GM18951 (cell line): Measurements from ENCODE around the gene FAM78B.

ENCODE experiments used
- POLR2A ChIP-seq: IDR thresholded peaks from 4 replicates; pipeline ENCODE4 v1.6.1; 2011; ENCODE audit warnings: mild to moderate bottlenecking; ENCODE audit not compliant: insufficient read length, insufficient read depth; ENCODE audit errors: extremely low read depth
- in situ Hi-C: fragments of 300-500 bp; cut with MboI; formaldehyde crosslinking; loops from one replicate; pipeline ENCODE4 v1.12.0; 2022; ENCODE audit warnings: low sequenced_read_pairs, mixed read lengths, inconsistent platforms; ENCODE audit not compliant: unreplicated experiment

FAM78B gene

DNA sequence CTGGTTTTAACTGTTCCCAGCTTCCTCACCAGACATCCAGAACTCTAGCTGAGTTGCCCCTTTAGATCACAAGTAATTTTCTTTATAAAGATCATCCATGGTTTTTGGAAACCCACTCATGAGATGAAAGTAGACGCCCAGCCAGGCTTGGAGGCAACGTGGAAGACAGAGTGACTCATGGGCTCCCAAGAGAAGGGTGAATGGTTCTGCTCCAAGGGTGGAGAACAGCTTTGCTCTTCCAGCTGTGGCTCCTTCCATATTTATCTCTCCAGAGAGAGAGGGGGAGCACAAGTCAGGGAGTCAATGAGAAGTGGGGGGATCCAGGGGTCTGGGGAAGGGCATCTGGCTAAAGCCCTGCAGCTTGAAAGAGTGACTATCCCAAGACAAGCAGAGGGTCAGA lies 13.8 kb downstream of the FAM78B start:
- no peak for TF ChIP-seq POLR2A
- in situ Hi-C loops, result no loop called here

DNA sequence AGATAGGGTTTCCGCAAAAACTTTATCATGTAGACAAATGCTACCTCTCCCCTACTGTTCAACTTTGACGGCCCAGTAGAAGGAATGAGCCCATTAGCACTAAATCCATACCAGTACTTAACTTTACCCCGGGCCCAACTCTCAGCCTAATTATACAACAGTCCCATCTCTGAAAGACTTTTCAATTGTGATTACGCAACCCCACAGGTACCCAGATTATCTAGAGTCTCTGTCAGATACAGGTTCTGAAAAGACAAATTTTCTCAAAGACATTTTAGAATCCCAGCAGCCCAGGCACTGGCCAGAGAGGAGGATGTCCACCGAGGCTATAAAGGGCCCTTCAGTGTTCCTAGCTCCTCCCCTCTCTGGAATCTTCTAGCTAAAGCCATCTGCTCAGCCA lies 15.0 kb downstream of the FAM78B start:
- in situ Hi-C loops, result no loop called here
- no peak for TF ChIP-seq POLR2A

DNA sequence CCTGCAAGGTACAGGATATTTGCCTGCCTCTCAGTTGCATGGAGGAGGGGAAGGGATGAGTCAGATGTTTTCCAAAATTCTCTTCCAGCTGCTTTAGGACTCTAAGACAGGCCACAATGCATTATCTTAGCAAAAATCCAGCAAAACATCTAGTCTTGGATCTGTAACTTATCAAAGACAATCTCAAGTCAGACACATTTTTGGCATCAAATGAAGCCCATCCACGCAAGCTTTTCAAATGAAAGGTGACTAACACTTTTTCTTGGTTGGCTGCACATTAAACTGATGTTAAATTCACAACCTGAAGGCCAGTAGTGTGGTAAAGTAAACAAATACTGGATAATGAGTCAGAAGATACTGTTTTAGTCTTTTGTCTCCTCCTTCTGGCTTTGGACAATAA lies 21.3 kb downstream of the FAM78B start:
- TF ChIP-seq POLR2A, result no peak

DNA sequence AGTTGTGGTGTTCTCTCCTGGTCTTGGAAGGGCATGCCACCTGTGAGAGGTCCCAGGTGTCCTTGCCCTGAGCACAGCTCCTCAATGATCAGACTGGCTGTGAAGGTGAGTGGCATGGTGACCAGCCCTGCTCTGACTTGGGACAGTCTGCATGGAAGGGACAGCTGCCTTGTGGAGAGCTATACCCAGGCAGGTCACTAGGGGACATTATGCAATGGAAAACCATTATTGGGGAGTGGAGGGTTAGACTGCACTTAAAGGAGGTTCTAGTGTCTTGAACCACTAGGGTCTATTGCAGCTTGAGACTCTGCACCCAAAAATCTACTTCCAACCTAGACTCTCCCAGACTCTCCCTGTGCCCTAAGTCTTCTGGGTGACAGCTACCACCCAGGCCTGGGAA lies 24.8 kb downstream of the FAM78B start:
- in situ Hi-C loops, result no loop called here
- TF ChIP-seq POLR2A, result no peak

More for the DNA sequence above, 21.3 kb downstream of the FAM78B start:
- in situ Hi-C loops, result no loop called here

DNA sequence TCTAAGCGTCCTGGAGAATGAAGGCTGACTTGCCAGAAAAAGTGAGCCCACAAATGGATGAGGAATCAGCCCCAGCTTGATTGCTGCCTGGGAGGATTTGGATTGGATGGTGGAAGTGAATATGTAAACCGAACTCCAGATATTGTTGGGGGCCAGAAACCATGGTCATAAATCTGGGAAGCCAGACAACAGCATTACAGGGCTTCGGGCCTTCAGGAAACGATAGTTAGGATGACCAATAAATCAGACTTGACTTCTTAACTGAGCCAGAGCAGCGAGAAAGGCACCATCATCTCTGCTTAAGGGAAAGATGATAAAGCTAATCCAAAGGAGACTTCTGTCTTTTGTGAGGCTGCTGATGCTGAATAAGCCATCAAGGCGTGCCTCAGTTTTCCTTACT lies 26.6 kb downstream of the FAM78B start:
- TF ChIP-seq POLR2A, result no peak
- in situ Hi-C loops, result no loop called here

DNA sequence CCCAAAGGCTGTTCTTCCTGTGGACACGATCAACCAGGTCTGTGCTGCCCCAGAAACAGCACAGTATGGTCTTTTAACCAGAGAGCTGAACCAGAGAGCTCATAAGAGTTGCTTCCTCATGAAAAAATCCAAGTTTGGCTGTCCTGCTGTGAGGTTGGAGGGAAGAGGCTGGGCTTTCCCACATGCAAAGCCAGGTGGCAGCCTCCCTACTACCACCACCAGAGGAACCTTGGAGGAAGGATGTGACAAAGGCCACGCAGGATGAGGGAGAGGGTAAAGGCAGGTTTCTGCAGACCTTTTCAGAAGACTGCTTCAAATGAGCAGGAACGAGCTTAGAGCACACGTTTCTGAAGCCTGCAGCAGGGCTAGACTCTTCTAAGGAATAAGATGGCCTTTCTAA lies 27.1 kb downstream of the FAM78B start:
- in situ Hi-C loops, result no loop called here
- no peak for TF ChIP-seq POLR2A

DNA sequence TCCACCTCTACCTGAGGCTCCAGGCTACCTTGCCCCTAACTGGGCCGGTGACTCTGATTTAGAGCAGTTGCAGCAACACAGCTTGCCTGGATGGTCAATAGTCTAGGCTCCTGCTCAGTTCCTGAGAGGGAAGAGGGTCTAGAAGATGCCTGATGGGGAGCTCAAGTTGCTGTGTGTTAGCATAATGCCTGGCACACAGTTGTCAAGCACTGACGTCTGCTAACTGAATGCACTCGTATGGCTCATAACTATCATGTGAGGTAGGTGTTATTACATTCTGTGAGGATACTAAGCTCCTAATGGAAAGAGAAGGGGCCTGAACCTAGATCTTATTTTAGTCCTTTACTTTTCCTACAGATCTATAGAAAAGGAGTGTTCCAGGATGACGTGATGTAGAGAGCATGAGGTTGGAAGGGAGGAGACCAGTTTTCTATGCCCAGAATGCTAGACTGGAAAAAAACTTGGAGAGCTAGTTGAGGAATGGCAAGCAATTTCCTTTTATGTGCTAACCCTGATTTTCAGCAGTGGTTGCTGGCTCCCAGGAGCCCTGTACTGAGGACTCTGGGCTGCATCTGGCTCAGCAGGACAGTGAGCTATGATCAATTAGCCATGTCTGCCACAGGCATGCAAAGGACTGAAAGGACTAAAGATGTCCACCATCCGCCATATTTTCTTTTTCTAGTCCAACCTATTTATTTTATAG lies 30.0 kb downstream of the FAM78B start:
- no peak for TF ChIP-seq POLR2A
- in situ Hi-C loops, result no loop called here

DNA sequence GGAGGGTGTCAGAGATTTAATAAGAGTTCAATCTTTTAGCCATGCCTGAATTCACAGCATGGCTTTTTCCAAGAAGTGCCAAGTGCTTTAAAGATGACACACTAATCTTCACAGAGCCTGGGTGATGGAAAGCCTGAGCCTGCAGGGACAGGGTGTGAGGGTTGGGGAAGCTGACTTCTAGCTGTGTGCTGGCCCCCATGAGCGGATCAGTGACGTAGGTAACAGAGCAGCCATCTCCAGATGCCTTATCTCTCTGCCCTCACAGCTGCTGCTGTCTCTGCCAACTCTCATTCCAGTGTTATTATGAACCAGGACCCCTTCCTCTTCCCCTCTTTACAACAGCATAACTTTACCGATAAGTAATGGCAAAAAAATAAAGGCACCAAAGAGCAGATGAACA lies 30.6 kb downstream of the FAM78B start:
- in situ Hi-C loops, result no loop called here

DNA sequence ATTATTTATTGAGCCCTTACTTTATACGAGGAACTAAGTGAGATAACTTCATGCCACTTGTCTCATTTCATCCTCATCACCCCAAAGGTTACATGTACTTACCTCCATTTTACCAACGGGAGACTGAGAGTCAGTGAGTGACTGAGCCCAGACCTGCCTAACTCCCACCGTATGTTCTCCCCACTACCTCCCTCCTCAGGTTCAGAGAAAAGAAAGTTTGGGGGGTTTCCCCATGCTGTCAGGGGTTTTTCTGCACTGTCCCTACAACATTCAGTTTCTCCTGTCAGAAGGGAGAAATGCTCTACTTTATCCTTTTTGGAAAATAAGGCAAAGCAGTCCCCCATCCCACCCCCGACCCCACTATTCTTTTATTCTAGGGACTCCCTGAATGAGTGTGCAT lies 32.9 kb downstream of the FAM78B start:
- TF ChIP-seq POLR2A, result no peak
- in situ Hi-C loops, result no loop called here

More for the DNA sequence above, 30.6 kb downstream of the FAM78B start:
- no peak for TF ChIP-seq POLR2A

DNA sequence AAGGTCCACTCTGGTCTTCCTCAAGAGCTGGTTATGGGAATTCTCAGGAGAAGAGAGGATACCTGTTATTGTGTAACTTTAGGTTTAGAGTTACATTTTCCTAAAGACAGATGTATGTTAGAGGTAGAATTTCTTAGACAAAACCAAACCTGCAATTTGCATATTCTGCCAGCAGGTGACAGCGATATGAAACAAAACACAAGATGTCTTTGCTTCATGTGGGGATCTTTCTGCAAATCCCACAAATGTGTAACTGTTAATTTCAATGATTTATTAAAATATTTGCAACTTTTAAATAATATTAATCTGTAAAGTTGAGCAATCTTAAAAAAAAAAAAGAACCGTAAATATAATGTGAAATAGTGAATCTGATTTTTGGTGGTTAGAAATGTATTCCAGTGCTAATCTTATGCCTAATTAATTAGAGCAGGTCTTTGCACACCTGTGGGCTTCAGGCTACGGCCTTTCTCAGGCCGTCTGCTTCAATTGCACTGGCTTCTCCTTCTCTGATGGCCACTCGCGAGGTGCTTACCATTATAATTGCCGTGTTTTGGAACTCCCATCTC lies 33.4 kb downstream of the FAM78B start:
- in situ Hi-C loops, result no loop called here
- no peak for TF ChIP-seq POLR2A

DNA sequence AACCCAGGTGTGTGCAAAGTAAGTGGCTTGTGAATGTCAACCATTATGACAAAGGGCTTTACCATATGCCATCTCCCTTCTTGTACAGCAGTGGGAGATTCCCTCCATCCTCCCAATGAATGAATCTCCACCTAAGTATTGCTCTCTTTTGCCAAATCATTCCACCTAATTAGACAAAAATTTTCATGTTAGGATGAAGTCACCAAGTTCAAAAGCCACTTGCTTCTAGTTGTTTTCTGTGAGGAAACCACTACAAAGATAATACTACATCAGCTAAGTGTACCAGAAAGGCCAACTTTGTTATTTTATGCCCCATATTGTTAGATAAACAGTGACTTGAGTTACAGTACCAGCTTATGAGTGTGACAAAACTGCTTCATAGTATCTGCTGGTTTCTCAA lies 34.3 kb downstream of the FAM78B start:
- in situ Hi-C loops, result no loop called here
- TF ChIP-seq POLR2A, result no peak

DNA sequence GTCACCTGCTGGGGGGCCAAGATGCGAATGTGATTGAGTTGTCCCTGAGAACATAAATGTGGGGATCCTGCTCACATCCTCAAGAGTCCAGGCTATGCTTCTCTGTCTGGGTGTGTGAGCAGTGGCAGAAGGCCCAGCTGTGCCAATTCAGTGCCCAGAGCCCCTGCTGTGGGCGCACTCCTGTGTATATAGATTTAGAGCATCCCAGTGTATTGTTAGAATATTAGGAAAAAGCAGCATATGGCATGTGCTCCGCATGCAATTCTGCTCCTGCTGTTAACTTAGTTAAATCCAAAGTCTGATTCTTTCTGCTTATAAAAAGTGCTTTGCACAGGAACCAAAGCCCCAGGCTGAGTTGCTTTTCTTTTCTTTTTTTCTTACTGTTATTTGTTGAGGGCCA lies 37.8 kb downstream of the FAM78B start:
- TF ChIP-seq POLR2A, result no peak
- in situ Hi-C loops, result no loop called here

DNA sequence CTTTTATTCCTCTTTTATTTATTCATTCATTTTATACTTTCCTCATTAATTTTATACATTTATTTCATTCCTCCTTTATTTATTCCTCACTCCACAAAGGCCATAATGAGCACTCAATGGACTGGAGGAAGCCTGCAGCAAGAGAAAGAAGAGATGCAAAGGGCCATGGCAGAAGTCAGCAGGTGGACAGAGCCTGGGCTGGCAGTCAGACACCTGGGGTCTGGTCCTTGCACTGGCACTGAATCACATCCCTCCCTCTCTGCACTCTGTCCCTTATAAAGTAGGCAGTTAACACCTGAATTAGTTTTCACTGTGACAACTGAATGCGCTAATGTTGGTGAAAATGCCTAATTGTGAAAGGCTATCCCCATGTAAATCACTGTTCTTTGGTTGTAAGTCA lies 38.6 kb downstream of the FAM78B start:
- no peak for TF ChIP-seq POLR2A
- in situ Hi-C loops, result no loop called here

DNA sequence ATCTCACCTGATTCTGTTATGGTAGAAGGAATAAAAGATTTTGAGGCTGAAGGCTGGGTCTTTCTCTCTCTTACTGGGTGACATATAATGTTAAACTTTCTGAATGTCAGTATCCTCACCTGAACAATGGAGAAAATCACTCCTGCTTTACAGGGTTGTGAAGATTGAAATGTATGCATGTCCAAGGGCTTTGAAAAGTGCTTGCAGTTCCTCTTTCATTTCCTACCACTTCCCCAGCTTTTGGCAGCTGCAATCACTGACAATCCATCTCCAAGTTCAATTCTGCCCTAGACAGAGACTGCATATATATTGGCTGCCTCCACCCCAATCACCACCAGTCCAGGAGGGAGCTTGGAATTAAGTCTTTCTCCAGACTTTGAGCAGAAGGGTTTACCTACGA lies 39.8 kb downstream of the FAM78B start:
- in situ Hi-C loops, result no loop called here
- TF ChIP-seq POLR2A, result no peak

DNA sequence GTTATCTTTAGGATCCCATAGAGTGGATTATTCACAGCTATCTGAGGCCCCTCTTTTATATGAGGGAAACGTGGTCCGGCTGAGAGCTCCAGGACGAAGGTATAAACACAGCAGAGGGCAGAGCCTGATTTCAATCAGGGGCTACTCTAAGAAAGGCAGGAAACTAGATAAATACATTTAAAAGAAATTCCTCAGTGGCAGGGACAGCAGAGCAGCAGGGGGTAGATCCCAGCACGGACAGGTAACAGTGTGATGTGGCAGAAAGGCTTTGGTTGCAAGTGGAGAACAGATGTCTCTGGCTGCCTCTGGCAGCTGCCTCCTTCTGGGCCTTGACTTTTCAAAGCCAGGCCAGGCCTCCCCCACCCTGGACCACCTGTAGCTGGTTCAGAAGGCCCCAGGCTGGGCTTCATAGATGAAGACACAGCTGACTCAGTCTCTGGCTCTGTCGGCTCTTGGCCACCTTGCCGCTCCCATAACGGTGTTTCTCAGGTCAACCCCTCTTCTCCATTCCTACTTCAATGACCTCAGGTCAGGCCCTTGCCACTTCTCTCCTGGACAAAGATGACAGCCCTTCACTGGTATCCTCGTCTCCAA lies 43.8 kb downstream of the FAM78B start:
- TF ChIP-seq POLR2A, result no peak
- in situ Hi-C loops, result no loop called here

DNA sequence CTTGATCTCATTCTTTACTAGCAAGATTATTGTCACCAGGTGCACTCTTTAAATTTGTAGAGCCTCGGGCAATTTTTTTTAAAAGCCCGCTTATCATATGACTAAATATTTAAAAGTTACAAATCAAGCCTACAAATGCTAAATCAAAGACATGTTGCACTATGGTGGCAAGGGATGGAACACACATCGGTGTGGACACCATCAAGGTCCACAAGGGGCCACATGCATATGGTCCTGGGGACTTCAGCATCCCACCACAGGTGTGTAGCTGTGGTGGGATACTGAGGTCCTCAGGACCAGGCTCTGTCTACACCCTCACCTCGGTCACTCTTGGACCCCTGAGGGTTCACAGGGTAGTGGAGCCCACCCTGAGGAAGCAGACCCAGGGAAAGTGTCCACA lies 45.8 kb downstream of the FAM78B start:
- no peak for TF ChIP-seq POLR2A
- in situ Hi-C loops, result no loop called here
